Measurements from ENCODE around the gene SLC35F4.

SLC35F4 gene

GRCh38 chr14:57875985-57876384 is 10.1 kb upstream of the SLC35F4 start:
- TF ChIP-seq FOXP2 (optimal IDR thresholded peaks at IDR 0.05; ENCODE audit: borderline replicate concordance, extremely low read depth, extremely low read length, insufficient read depth) (no peak), POLR2AphosphoS5 (IDR thresholded peaks at IDR 0.05; ENCODE audit: low read depth, low read length) (no peak), TAF1 (IDR thresholded peaks at IDR 0.05; ENCODE audit: borderline replicate concordance, insufficient read depth, low read length) (no peak), REST (IDR thresholded peaks at IDR 0.05; ENCODE audit: insufficient read depth in 1 of 2, low read depth in 2 of 2, low read length in 2 of 2) (no peak), SIN3A (IDR thresholded peaks at IDR 0.05; ENCODE audit: borderline replicate concordance, insufficient read depth, low read length) (no peak)

- no peak for TF ChIP-seq POLR2AphosphoS5 (IDR thresholded peaks at IDR 0.05; ENCODE audit: low read depth, low read length)
Observed at GRCh38 chr14:57875296-57875695, 9.4 kb upstream of the SLC35F4 start.

- TF ChIP-seq SIN3A (IDR thresholded peaks at IDR 0.05; ENCODE audit: borderline replicate concordance, insufficient read depth, low read length) (no peak), FOXP2 (optimal IDR thresholded peaks at IDR 0.05; ENCODE audit: borderline replicate concordance, extremely low read depth, extremely low read length, insufficient read depth) (no peak), REST (IDR thresholded peaks at IDR 0.05; ENCODE audit: insufficient read depth in 1 of 2, low read depth in 2 of 2, low read length in 2 of 2) (no peak), TAF1 (IDR thresholded peaks at IDR 0.05; ENCODE audit: borderline replicate concordance, insufficient read depth, low read length) (no peak), POLR2AphosphoS5 (IDR thresholded peaks at IDR 0.05; ENCODE audit: low read depth, low read length) (no peak)
Observed at GRCh38 chr14:57871459-57872080, 5.7 kb upstream of the SLC35F4 start.

- TF ChIP-seq FOXP2 (optimal IDR thresholded peaks at IDR 0.05; ENCODE audit: borderline replicate concordance, extremely low read depth, extremely low read length, insufficient read depth) (no peak), POLR2AphosphoS5 (IDR thresholded peaks at IDR 0.05; ENCODE audit: low read depth, low read length) (no peak), SIN3A (IDR thresholded peaks at IDR 0.05; ENCODE audit: borderline replicate concordance, insufficient read depth, low read length) (no peak), REST (IDR thresholded peaks at IDR 0.05; ENCODE audit: insufficient read depth in 1 of 2, low read depth in 2 of 2, low read length in 2 of 2) (no peak), TAF1 (IDR thresholded peaks at IDR 0.05; ENCODE audit: borderline replicate concordance, insufficient read depth, low read length) (no peak)
Observed at GRCh38 chr14:57870686-57871457, 5.0 kb upstream of the SLC35F4 start.

GRCh38 chr14:57869617-57870016 is 3.7 kb upstream of the SLC35F4 start:
- no peak for TF ChIP-seq POLR2AphosphoS5 (IDR thresholded peaks at IDR 0.05; ENCODE audit: low read depth, low read length)
- no peak for TF ChIP-seq SIN3A (IDR thresholded peaks at IDR 0.05; ENCODE audit: borderline replicate concordance, insufficient read depth, low read length)
- TF ChIP-seq TAF1 (IDR thresholded peaks at IDR 0.05; ENCODE audit: borderline replicate concordance, insufficient read depth, low read length), result no peak
- no peak for TF ChIP-seq FOXP2 (optimal IDR thresholded peaks at IDR 0.05; ENCODE audit: borderline replicate concordance, extremely low read depth, extremely low read length, insufficient read depth)
- no peak for TF ChIP-seq REST (IDR thresholded peaks at IDR 0.05; ENCODE audit: insufficient read depth in 1 of 2, low read depth in 2 of 2, low read length in 2 of 2)

Measured in PFSK-1 (cell line).